GM12864 (cell line): ENCODE data around the gene SYT12.

Experiments used
- DNase-seq: peaks from one replicate; pipeline ENCODE4 v3.0.0-alpha.2; 2011; ENCODE audit warnings: low read depth
- H3K4me3 ChIP-seq: 2 replicates; pipeline ENCODE4 v1.5.1; 2011; ENCODE audit warnings: mild to moderate bottlenecking, low read depth, low read length, control low read depth
- CTCF ChIP-seq: IDR thresholded peaks from 2 replicates; pipeline ENCODE4 v1.5.1; 2011; ENCODE audit warnings: low read depth, mild to moderate bottlenecking, moderate library complexity, low read length, control low read depth, inconsistent platforms; ENCODE audit errors: missing control alignments

Gene SYT12

GRCh38 chr11:67029146-67029545, 6.2 kb downstream of the SYT12 start:
- H3K4me3 ChIP-seq, result no peak overlapping the region

GRCh38 chr11:67030976-67031375, 8.0 kb downstream of the SYT12 start:
- TF ChIP-seq CTCF, result no peak
- no peak for DNase-seq
- H3K4me3 ChIP-seq, result no peak overlapping the region

More at GRCh38 chr11:67029146-67029545, 6.2 kb downstream of the SYT12 start:
- DNase-seq, result no peak
- no peak for TF ChIP-seq CTCF

- TF ChIP-seq CTCF, result no peak
- no peak overlapping the region for H3K4me3 ChIP-seq
- no peak for DNase-seq
Measured at GRCh38 chr11:67031791-67032561, 9.0 kb downstream of the SYT12 start.

GRCh38 chr11:67032830-67033551, 10.1 kb downstream of the SYT12 start:
- no peak overlapping the region for H3K4me3 ChIP-seq
- no peak for DNase-seq
- no peak for TF ChIP-seq CTCF

- H3K4me3 ChIP-seq, result no peak overlapping the region
- DNase-seq, result no peak
- TF ChIP-seq CTCF, result no peak
Measured at GRCh38 chr11:67033661-67034166, 10.8 kb downstream of the SYT12 start.

- H3K4me3 ChIP-seq, result no peak overlapping the region
- no peak for DNase-seq
- TF ChIP-seq CTCF, result no peak
Measured at GRCh38 chr11:67034350-67034749, 11.4 kb downstream of the SYT12 start.
